ENCODE measurements around the gene DNAH14. TPM values are rescaled to one million over a fixed set of nuclear protein-coding genes. Genes with fewer than 3 reads are reported as not detected.

The DNAH14 gene
- total and polyA plus RNA-seq, 2 of the 13 experiments (the other 11 are each of a cell fraction or from before 2014, with no cell fraction given): 4.5 to 27.5 TPM

- ChIA-PET CTCF (ENCODE audit: low intra/inter-chr PET ratio, low total read pairs) (no interaction called here), POLR2A (no interaction called here)
- no peak overlapping the region for H2AFZ ChIP-seq (ENCODE audit: low read length)
- no peak for FAIRE-seq
- no peaks in the 10 kb centered on the region for H3K36me3 ChIP-seq (replicated peaks in 1 of 2; ENCODE audit: control insufficient read depth in 1 of 2, insufficient read depth in 2 of 2, low read length in 2 of 2)
- ATAC-seq: peak; percentile 31; the same call in 1 of the 3 replicates
- H3K4me3 ChIP-seq (replicated peaks in 1 of 3; ENCODE audit: insufficient read depth in 1 of 3, low read depth in 2 of 3, low read length in 3 of 3): no peak overlapping the region
- H3K27ac ChIP-seq (ENCODE audit: extremely low read length, insufficient read depth, low read length): no peak overlapping the region
- H3K4me1 ChIP-seq (ENCODE audit: insufficient read depth, low read length): no peaks in the 10 kb centered on the region
- TF ChIP-seq NKX3-1 (CRISPR knock-in tag; IDR thresholded peaks at IDR 0.05) (no peak), HOXA5 (CRISPR knock-in tag; IDR thresholded peaks at IDR 0.05) (no peak), ZNF33A (CRISPR knock-in tag; IDR thresholded peaks at IDR 0.05; ENCODE audit: borderline replicate concordance) (no peak), AKAP8 (CRISPR knock-in tag; IDR thresholded peaks at IDR 0.05) (no peak), RXRA (CRISPR knock-in tag; IDR thresholded peaks at IDR 0.05) (no peak), ZNF260 (CRISPR knock-in tag; IDR thresholded peaks at IDR 0.05; ENCODE audit: borderline replicate concordance, low read depth) (no peak), ZC3H4 (CRISPR knock-in tag; IDR thresholded peaks at IDR 0.05; ENCODE audit: borderline replicate concordance) (no peak), RFX3 (CRISPR knock-in tag; IDR thresholded peaks at IDR 0.05) (peak; percentile 61; the same call in 1 of the 2 replicates), RFX1 (IDR thresholded peaks at IDR 0.05) (peak; percentile 23; the same call in 1 of the 2 replicates)
- no peak overlapping the region for H3K9ac ChIP-seq (ENCODE audit: insufficient read depth, low read depth, low read length)
- no peak overlapping the region for H3K4me2 ChIP-seq (ENCODE audit: low read depth, low read length)
- BruUV-seq (replicated peaks): no TSS peak
- H3K27me3 ChIP-seq (ENCODE audit: control insufficient read depth in 1 of 2, insufficient read depth in 2 of 2, low read length in 2 of 2): no peaks in the 10 kb centered on the region
- H4K20me1 ChIP-seq (ENCODE audit: insufficient read depth, low read length): no peaks in the 10 kb centered on the region
- H3K79me2 ChIP-seq (ENCODE audit: insufficient read depth, low read length): no peaks in the 10 kb centered on the region
- intact Hi-C loops (cut with micrococcal nuclease; ENCODE audit: unreplicated experiment): no loop called here
- WGBS (ENCODE audit: low lambda C conversion rate): 0% methylated on average over 1 of the region's 1 CpG
- peak; percentile 27 for DNase-seq (ENCODE audit: low spot score)
- H3K9me3 ChIP-seq (ENCODE audit: low read length): no peaks in the 10 kb centered on the region
- in situ Hi-C loops (cut with HindIII; ENCODE audit: extremely low pct_ligation_motif_present, low pct_unique_long_range_greater_than_20kb): no loop called here
Measured at GRCh38 chr1:225259542-225259941, 330.1 kb downstream of the DNAH14 start.

GRCh38 chr1:225260319-225260718, 330.8 kb downstream of the DNAH14 start:
- no peak overlapping the region for H3K4me2 ChIP-seq (ENCODE audit: low read depth, low read length)
- ATAC-seq: no peak
- intact Hi-C loops (cut with micrococcal nuclease; ENCODE audit: unreplicated experiment): no loop called here
- WGBS (ENCODE audit: low lambda C conversion rate): 0% methylated on average over 1 of the region's 1 CpG
- no peak overlapping the region for H3K9ac ChIP-seq (ENCODE audit: insufficient read depth, low read depth, low read length)
- in situ Hi-C loops (cut with HindIII; ENCODE audit: extremely low pct_ligation_motif_present, low pct_unique_long_range_greater_than_20kb): no loop called here
- no TSS peak for BruUV-seq (replicated peaks)
- CTCF ChIA-PET (ENCODE audit: low intra/inter-chr PET ratio, low total read pairs): no interaction called here
- no peaks in the 10 kb centered on the region for H4K20me1 ChIP-seq (ENCODE audit: insufficient read depth, low read length)
- H3K4me1 ChIP-seq (ENCODE audit: insufficient read depth, low read length): no peaks in the 10 kb centered on the region
- DNase-seq (ENCODE audit: low spot score): no peak
- no peaks in the 10 kb centered on the region for H3K79me2 ChIP-seq (ENCODE audit: insufficient read depth, low read length)
- H3K27me3 ChIP-seq (ENCODE audit: control insufficient read depth in 1 of 2, insufficient read depth in 2 of 2, low read length in 2 of 2): no peaks in the 10 kb centered on the region
- H3K36me3 ChIP-seq (replicated peaks in 1 of 2; ENCODE audit: control insufficient read depth in 1 of 2, insufficient read depth in 2 of 2, low read length in 2 of 2): no peaks in the 10 kb centered on the region
- no peak for FAIRE-seq
- H2AFZ ChIP-seq (ENCODE audit: low read length): no peak overlapping the region
- H3K4me3 ChIP-seq (replicated peaks in 1 of 3; ENCODE audit: insufficient read depth in 1 of 3, low read depth in 2 of 3, low read length in 3 of 3): no peak overlapping the region
- POLR2A ChIA-PET: no interaction called here
- no peaks in the 10 kb centered on the region for H3K9me3 ChIP-seq (ENCODE audit: low read length)
- no peak overlapping the region for H3K27ac ChIP-seq (ENCODE audit: extremely low read length, insufficient read depth, low read length)
- TF ChIP-seq ATF4 (CRISPR knock-in tag; IDR thresholded peaks at IDR 0.05): no peak
- no peak for TF ChIP-seq ZKSCAN5 (CRISPR knock-in tag; IDR thresholded peaks at IDR 0.05)
- no peak for TF ChIP-seq ZSCAN20 (CRISPR knock-in tag; IDR thresholded peaks at IDR 0.05; ENCODE audit: borderline replicate concordance)
- no peak for TF ChIP-seq PRDM10 (CRISPR knock-in tag; IDR thresholded peaks at IDR 0.05; ENCODE audit: low read depth)
- no peak for TF ChIP-seq NCOR1 (IDR thresholded peaks at IDR 0.05; ENCODE audit: borderline replicate concordance, low read length)
- TF ChIP-seq ZNF367 (CRISPR knock-in tag; IDR thresholded peaks at IDR 0.05; ENCODE audit: borderline replicate concordance): no peak
- no peak for TF ChIP-seq ZNF207 (IDR thresholded peaks at IDR 0.05; ENCODE audit: borderline replicate concordance)
- TF ChIP-seq ZNF329 (CRISPR knock-in tag; IDR thresholded peaks at IDR 0.05; ENCODE audit: low read depth): no peak
- TF ChIP-seq MIXL1 (CRISPR knock-in tag; IDR thresholded peaks at IDR 0.05): no peak
